OCI-LY3 (cell line): ENCODE results near the gene DNAH7.

Experiments used
- H2AFZ ChIP-seq: fragments of 200-600, 300-600 bp; shearing (Covaris generic); 2 replicates; pipeline ENCODE4 v1.6.0; 2014; ENCODE audit warnings: antibody characterized with exemption, low read depth, low read length
- H3K27ac ChIP-seq: fragments of 200-600, 300-600 bp; sonication (generic); 2 replicates; pipeline ENCODE4 v1.5.1; 2014; ENCODE audit warnings: mild to moderate bottlenecking, low read length, moderate library complexity, mixed read lengths
- H3K27me3 ChIP-seq: fragments of 200-600, 300-600 bp; sonication (generic); 2 replicates; pipeline ENCODE4 v1.6.1; 2014; ENCODE audit warnings: low read depth, low read length, mixed read lengths
- H3K36me3 ChIP-seq: fragments of 200-600, 300-600 bp; sonication (generic); replicated peaks from 2 replicates; pipeline ENCODE3; 2014; ENCODE audit warnings: low read depth, low read length, mixed read lengths
- H3K4me1 ChIP-seq: fragments of 300-600, 200-600 bp; sonication (generic); 2 replicates; pipeline ENCODE4 v1.6.1; 2014; ENCODE audit warnings: low read length, mixed read lengths
- H3K4me2 ChIP-seq: fragments of 200-600, 300-600 bp; sonication (generic); 2 replicates; pipeline ENCODE4 v1.6.1; 2014; ENCODE audit warnings: low read length, mixed read lengths
- H3K4me3 ChIP-seq: fragments of 300-600, 200-600 bp; sonication (generic); 2 replicates; pipeline ENCODE4 v1.5.1; 2014; ENCODE audit warnings: antibody characterized with exemption, mild to moderate bottlenecking, low read length, moderate library complexity
- H3K79me2 ChIP-seq: fragments of 300-600, 200-600 bp; shearing (Covaris generic); 2 replicates; pipeline ENCODE4 v1.6.1; 2014; ENCODE audit warnings: mild to moderate bottlenecking, low read length, mixed read lengths
- H3K9ac ChIP-seq: fragments of 300-600, 200-600 bp; shearing (Covaris generic); 2 replicates; pipeline ENCODE4 v1.6.0; 2014; ENCODE audit warnings: mild to moderate bottlenecking, low read length, moderate library complexity
- H3K9me3 ChIP-seq: fragments of 200-600, 300-600 bp; shearing (Covaris generic); 2 replicates; pipeline ENCODE4 v1.6.1; 2014; ENCODE audit warnings: low read length, mixed read lengths; ENCODE audit not compliant: insufficient read depth
- H4K20me1 ChIP-seq: fragments of 200-600, 300-600 bp; sonication (generic); 2 replicates; pipeline ENCODE4 v1.6.1; 2016; ENCODE audit warnings: low read length, mixed read lengths; ENCODE audit not compliant: insufficient read depth
- EZH2phosphoT487 ChIP-seq: fragments of 200-600 bp; shearing (Covaris generic); IDR thresholded peaks from 2 replicates; pipeline ENCODE4 v1.6.1; 2018; ENCODE audit warnings: antibody characterized with exemption, mixed run types, low read depth
- TF ChIP-seq, protein P1 (sequence below): fragments of 200-600, 300-600 bp; sonication (generic); IDR thresholded peaks from 2 replicates; pipeline ENCODE4 v1.5.1; 2014; ENCODE audit warnings: antibody characterized with exemption, low read length, low read depth

DNAH7 gene

DNA sequence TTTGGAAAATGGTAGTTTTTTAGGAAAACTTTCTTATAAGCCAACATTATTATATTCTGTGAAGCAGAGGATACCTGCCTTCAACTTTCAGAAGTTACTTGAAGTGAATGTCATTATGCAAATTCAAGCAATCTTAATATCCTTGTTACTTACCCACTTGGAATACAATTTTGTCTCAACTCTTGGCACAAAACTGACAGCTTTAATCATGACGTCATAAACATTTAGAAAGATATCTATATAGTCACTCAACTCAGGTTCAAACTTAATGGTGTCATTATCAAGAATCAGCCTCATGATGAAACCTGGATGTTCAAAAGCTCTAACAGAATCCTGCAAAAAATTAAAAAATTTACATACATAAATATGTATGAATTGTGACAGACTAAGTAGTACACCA is 68.1 kb downstream of the DNAH7 start:
- Histone ChIP-seq H3K4me2 (no peak overlapping the region), H3K79me2 (no peaks in the 10 kb centered on the region), H3K4me3 (no peak overlapping the region), H3K27ac (no peak overlapping the region), H3K27me3 (no peaks in the 10 kb centered on the region), H2AFZ (no peak overlapping the region), H4K20me1 (no peaks in the 10 kb centered on the region), H3K9me3 (no peaks in the 10 kb centered on the region), H3K4me1 (peaks cover 7% of the 10 kb centered on the region), H3K9ac (no peak overlapping the region), H3K36me3 (no peaks in the 10 kb centered on the region)
- TF ChIP-seq, protein P1, sequence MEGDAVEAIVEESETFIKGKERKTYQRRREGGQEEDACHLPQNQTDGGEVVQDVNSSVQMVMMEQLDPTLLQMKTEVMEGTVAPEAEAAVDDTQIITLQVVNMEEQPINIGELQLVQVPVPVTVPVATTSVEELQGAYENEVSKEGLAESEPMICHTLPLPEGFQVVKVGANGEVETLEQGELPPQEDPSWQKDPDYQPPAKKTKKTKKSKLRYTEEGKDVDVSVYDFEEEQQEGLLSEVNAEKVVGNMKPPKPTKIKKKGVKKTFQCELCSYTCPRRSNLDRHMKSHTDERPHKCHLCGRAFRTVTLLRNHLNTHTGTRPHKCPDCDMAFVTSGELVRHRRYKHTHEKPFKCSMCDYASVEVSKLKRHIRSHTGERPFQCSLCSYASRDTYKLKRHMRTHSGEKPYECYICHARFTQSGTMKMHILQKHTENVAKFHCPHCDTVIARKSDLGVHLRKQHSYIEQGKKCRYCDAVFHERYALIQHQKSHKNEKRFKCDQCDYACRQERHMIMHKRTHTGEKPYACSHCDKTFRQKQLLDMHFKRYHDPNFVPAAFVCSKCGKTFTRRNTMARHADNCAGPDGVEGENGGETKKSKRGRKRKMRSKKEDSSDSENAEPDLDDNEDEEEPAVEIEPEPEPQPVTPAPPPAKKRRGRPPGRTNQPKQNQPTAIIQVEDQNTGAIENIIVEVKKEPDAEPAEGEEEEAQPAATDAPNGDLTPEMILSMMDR, result no peak

DNA sequence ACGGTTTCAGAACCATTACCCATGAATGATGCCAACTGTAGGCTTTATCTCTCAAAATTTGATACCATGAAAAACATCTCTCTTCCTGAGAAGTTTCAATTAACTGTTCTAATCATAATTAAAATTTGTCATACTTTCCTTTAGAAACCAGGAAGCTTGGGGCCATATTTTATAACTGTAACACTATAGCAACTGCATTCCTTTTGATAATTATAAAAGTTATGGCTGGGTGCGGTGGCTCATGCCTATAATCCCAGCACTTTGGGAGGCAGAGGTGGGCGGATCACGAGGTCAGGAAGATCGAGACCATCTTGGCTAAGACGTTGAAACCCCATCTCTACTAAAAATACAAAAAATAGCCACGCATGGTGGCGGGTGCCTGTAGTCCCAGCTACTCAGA is 70.6 kb downstream of the DNAH7 start:
- Histone ChIP-seq H3K4me1 (peaks cover 13% of the 10 kb centered on the region), H2AFZ (no peak overlapping the region), H3K27ac (no peak overlapping the region), H3K9me3 (no peaks in the 10 kb centered on the region), H3K9ac (no peak overlapping the region), H4K20me1 (no peaks in the 10 kb centered on the region), H3K36me3 (no peaks in the 10 kb centered on the region), H3K27me3 (no peaks in the 10 kb centered on the region), H3K4me3 (no peak overlapping the region), H3K79me2 (no peaks in the 10 kb centered on the region), H3K4me2 (no peak overlapping the region)
- no peak for TF ChIP-seq EZH2phosphoT487
- TF ChIP-seq, protein P1, result no peak

DNA sequence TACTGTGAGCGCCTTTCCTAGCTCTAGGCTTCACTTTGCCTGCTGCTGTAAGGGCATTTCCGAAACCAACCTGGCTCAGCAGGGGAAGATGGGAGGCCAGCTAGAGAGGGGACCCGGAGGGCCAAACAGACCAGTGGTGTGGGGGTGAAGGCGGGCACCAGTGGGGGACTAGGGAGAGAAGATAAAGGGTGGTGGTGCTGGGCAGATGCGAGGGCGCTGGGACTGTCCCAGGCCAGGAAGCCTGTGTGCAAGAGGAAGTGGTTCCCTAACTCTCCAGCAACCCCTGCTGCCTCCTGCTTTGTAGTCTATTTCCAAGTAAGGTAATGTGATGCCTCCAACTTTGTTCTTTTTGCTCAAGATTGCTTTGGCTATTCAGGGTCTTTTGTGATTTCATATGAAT is 73.1 kb downstream of the DNAH7 start:
- TF ChIP-seq, protein P1, result peak; percentile 36
- TF ChIP-seq EZH2phosphoT487, result no peak
- no peaks in the 10 kb centered on the region for H3K79me2 ChIP-seq

DNA sequence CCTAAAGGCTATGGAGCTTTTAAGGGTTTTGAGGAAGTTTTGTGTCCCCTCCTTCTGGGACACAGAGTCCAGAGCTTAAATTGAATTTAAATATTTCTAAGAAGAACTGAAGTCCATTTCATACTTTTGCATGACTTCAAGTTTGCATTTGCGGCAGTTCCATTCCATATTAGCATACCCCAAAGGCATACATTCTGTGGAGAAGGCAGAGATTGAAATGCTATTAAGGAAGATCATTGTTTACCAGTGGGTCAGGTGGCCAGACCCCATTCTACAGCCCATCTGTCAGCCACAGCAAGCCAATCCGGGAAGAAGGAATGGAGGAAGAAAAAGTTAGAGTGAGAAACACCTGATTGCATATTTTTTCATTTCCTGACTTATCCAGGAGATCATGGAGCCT is 75.0 kb downstream of the DNAH7 start:
- Histone ChIP-seq H3K9ac (no peak overlapping the region), H3K36me3 (no peaks in the 10 kb centered on the region), H4K20me1 (no peaks in the 10 kb centered on the region), H3K4me1 (peaks cover 13% of the 10 kb centered on the region), H3K27ac (no peak overlapping the region), H3K27me3 (no peaks in the 10 kb centered on the region), H3K9me3 (no peaks in the 10 kb centered on the region), H3K79me2 (no peaks in the 10 kb centered on the region), H3K4me2 (no peak overlapping the region), H3K4me3 (no peak overlapping the region), H2AFZ (no peak overlapping the region)
- TF ChIP-seq, protein P1, result no peak
- TF ChIP-seq EZH2phosphoT487, result no peak

More for the DNA sequence above, 73.1 kb downstream of the DNAH7 start:
- H3K27ac ChIP-seq, result peak overlapping the region; percentile 24
- H3K4me1 ChIP-seq, result peaks cover 13% of the 10 kb centered on the region
- H3K36me3 ChIP-seq, result no peaks in the 10 kb centered on the region
- no peaks in the 10 kb centered on the region for H3K27me3 ChIP-seq
- H3K9me3 ChIP-seq, result no peaks in the 10 kb centered on the region
- peak overlapping the region; percentile 74 for H3K4me2 ChIP-seq
- no peaks in the 10 kb centered on the region for H4K20me1 ChIP-seq
- H3K4me3 ChIP-seq, result peak overlapping the region; percentile 59
- peak overlapping the region; percentile 55 for H3K9ac ChIP-seq
- H2AFZ ChIP-seq, result peak overlapping the region; percentile 82; the same call in 1 of the 2 replicates
